ENCODE data around the gene PAX9. TPM values are rescaled to one million over a fixed set of nuclear protein-coding genes. Genes with fewer than 3 reads are reported as not detected.

Gene PAX9
- total RNA-seq, 1 donor from 2014 or later = not detected

- Mint-ChIP-seq H3K36me3 (ENCODE audit: low read depth) (no peaks in the 10 kb centered on the region), H3K4me1 (no peaks in the 10 kb centered on the region), H3K9me3 (no peaks in the 10 kb centered on the region), H3K4me3 (no peak overlapping the region), H3K27ac (no peak overlapping the region), H3K27me3 (no peaks in the 10 kb centered on the region)
- ChIA-PET POLR2A (no interaction called here), CTCF (no interaction called here)
- intact Hi-C loops (cut with micrococcal nuclease) = no loop called here
- ATAC-seq (ENCODE audit: low read depth) (no peak), DNase-seq (no peak)
- no peak for TF ChIP-seq CTCF (IDR thresholded peaks at IDR 0.05)
Observed at GRCh38 chr14:36720657-36721056, 59.0 kb downstream of the PAX9 start.

- Mint-ChIP-seq H3K36me3 (ENCODE audit: low read depth) (no peaks in the 10 kb centered on the region), H3K4me3 (no peak overlapping the region), H3K4me1 (no peaks in the 10 kb centered on the region), H3K27ac (no peak overlapping the region), H3K27me3 (no peaks in the 10 kb centered on the region), H3K9me3 (no peaks in the 10 kb centered on the region)
- CTCF ChIA-PET = no interaction called here
- POLR2A ChIA-PET = no interaction called here
- DNase-seq = no peak
- ATAC-seq (ENCODE audit: low read depth) = no peak
- TF ChIP-seq CTCF (IDR thresholded peaks at IDR 0.05) = no peak
- intact Hi-C loops (cut with micrococcal nuclease) = no loop called here
Observed at GRCh38 chr14:36721877-36722276, 60.2 kb downstream of the PAX9 start.

- ChIA-PET CTCF (no interaction called here), POLR2A (no interaction called here)
- ATAC-seq (ENCODE audit: low read depth) = no peak
- Mint-ChIP-seq H3K4me1 (no peaks in the 10 kb centered on the region), H3K9me3 (no peaks in the 10 kb centered on the region), H3K27ac (no peak overlapping the region), H3K27me3 (no peaks in the 10 kb centered on the region), H3K4me3 (no peak overlapping the region), H3K36me3 (ENCODE audit: low read depth) (no peaks in the 10 kb centered on the region)
- intact Hi-C loops (cut with micrococcal nuclease) = no loop called here
- TF ChIP-seq CTCF (IDR thresholded peaks at IDR 0.05) = no peak
- DNase-seq = no peak
Observed at GRCh38 chr14:36723530-36723929, 61.9 kb downstream of the PAX9 start.

GRCh38 chr14:36724162-36724561 is 62.5 kb downstream of the PAX9 start:
- Mint-ChIP-seq H3K27me3 (no peaks in the 10 kb centered on the region), H3K9me3 (no peaks in the 10 kb centered on the region), H3K27ac (no peak overlapping the region), H3K4me3 (no peak overlapping the region), H3K4me1 (no peaks in the 10 kb centered on the region), H3K36me3 (ENCODE audit: low read depth) (no peaks in the 10 kb centered on the region)
- POLR2A ChIA-PET = no interaction called here
- no peak for ATAC-seq (ENCODE audit: low read depth)
- no peak for TF ChIP-seq CTCF (IDR thresholded peaks at IDR 0.05)
- DNase-seq = no peak
- CTCF ChIA-PET = no interaction called here
- intact Hi-C loops (cut with micrococcal nuclease) = no loop called here

GRCh38 chr14:36726128-36726527 is 64.5 kb downstream of the PAX9 start:
- no peaks in the 10 kb centered on the region for H3K36me3 Mint-ChIP-seq (ENCODE audit: low read depth)
- no peaks in the 10 kb centered on the region for H3K27me3 Mint-ChIP-seq

More at GRCh38 chr14:36726128-36726527, 64.5 kb downstream of the PAX9 start:
- Mint-ChIP-seq H3K4me3 (no peak overlapping the region), H3K9me3 (no peaks in the 10 kb centered on the region), H3K4me1 (no peaks in the 10 kb centered on the region), H3K27ac (no peak overlapping the region)
- DNase-seq (no peak), ATAC-seq (ENCODE audit: low read depth) (no peak)
- TF ChIP-seq CTCF (IDR thresholded peaks at IDR 0.05) = no peak
- ChIA-PET CTCF (no interaction called here), POLR2A (no interaction called here)
- intact Hi-C loops (cut with micrococcal nuclease) = no loop called here

Other genes with a start within 250 kb of the PAX9 start
- not detected in 2 replicates for gene NKX2-1, start 141.6 kb upstream of the PAX9 start, total RNA-seq
- gene NKX2-8, start 79.2 kb upstream of the PAX9 start, total RNA-seq = not detected in 2 replicates

Data from activated B cell treated with CpG ODN at 0.5 μM for 24 hours (primary cell).